ENCODE results near the gene ASNS. TPM values are rescaled to one million over a fixed set of nuclear protein-coding genes. Genes with fewer than 3 reads are reported as not detected.

The ASNS gene, protein sequence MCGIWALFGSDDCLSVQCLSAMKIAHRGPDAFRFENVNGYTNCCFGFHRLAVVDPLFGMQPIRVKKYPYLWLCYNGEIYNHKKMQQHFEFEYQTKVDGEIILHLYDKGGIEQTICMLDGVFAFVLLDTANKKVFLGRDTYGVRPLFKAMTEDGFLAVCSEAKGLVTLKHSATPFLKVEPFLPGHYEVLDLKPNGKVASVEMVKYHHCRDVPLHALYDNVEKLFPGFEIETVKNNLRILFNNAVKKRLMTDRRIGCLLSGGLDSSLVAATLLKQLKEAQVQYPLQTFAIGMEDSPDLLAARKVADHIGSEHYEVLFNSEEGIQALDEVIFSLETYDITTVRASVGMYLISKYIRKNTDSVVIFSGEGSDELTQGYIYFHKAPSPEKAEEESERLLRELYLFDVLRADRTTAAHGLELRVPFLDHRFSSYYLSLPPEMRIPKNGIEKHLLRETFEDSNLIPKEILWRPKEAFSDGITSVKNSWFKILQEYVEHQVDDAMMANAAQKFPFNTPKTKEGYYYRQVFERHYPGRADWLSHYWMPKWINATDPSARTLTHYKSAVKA
- 32.1 and 33.8 TPM in 2 replicates for total RNA-seq

DNA sequence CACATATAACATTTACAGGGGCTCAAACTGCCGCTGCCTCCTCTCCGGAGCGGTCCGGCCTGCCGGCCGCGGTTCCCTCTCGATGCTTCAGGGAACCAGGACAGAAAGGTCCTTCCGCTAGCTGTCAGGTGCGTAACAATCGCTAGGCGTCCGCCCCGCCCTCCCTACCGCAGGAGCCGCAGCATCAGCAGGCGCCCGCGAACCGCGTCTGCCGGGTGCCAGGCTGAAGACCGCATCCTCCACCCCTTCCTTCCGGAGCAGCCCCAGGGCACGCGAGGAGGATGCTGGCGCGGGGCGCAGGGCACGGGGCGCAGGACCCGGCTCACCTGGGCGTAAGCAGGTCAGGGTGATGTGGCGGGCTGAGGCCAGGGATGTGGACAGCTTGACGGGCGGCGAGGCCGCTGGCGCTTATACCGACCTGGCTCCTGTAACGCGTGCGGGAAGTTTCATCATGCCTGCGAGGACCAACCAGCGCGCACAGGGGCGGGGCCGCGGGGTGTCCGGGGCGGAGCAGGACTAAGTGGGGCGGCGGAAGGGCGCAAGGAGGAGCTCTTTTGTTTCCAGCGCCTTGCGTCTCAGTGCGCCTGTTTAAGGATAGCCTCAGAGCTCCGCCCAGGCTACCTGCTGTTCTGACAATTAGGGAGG is at the start of gene ASNS:
ASNS (minus strand) TSS at position 384 of the 645 bp plus-strand sequence. CDS start 3,252 bp downstream, outside the sequence.

Small RNA genes within 50 kb of the gene (small RNA-seq; reads per million reads assigned to genes)
- not detected for gene AC005326.1
- not detected for gene AC079781.2
- not detected for gene SNRPCP9

Other genes with a start within 250 kb of the ASNS start
- gene TAC1, start 140.3 kb downstream of the ASNS start, total RNA-seq: not detected in 2 replicates
- gene OCM2, start 117.8 kb upstream of the ASNS start, total RNA-seq: not detected in 2 replicates
- 8.8 and 13.5 TPM in 2 replicates for gene LMTK2, start 234.5 kb upstream of the ASNS start, total RNA-seq

Data from subcutaneous preadipocyte (primary cell).